GM10266 (cell line): ENCODE results near the gene ATG10.
"Not testable (repeated sequence)": the region's sequence is repeated elsewhere in the genome, so short reads cannot be mapped to it uniquely, and the experiment has no call there.

ENCODE experiments used
- DNase-seq: peaks from one replicate; pipeline ENCODE4 v3.0.0; 2012; ENCODE audit errors: extremely low spot score
- TF ChIP-seq, protein P1 (sequence below): IDR thresholded peaks from 2 replicates; pipeline ENCODE4 v1.5.1; 2012; ENCODE audit warnings: mild to moderate bottlenecking, low read depth; ENCODE audit not compliant: control insufficient read depth, insufficient read depth; ENCODE audit errors: missing control alignments

Gene ATG10

GRCh38 chr5:81986126-81986525 is 14.3 kb downstream of the ATG10 start:
- TF ChIP-seq, protein P1, sequence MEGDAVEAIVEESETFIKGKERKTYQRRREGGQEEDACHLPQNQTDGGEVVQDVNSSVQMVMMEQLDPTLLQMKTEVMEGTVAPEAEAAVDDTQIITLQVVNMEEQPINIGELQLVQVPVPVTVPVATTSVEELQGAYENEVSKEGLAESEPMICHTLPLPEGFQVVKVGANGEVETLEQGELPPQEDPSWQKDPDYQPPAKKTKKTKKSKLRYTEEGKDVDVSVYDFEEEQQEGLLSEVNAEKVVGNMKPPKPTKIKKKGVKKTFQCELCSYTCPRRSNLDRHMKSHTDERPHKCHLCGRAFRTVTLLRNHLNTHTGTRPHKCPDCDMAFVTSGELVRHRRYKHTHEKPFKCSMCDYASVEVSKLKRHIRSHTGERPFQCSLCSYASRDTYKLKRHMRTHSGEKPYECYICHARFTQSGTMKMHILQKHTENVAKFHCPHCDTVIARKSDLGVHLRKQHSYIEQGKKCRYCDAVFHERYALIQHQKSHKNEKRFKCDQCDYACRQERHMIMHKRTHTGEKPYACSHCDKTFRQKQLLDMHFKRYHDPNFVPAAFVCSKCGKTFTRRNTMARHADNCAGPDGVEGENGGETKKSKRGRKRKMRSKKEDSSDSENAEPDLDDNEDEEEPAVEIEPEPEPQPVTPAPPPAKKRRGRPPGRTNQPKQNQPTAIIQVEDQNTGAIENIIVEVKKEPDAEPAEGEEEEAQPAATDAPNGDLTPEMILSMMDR, result no peak
- DNase-seq, result no peak

- TF ChIP-seq, protein P1, result no peak
- DNase-seq, result no peak
Observed at GRCh38 chr5:81989204-81989603, 17.4 kb downstream of the ATG10 start.

DNA sequence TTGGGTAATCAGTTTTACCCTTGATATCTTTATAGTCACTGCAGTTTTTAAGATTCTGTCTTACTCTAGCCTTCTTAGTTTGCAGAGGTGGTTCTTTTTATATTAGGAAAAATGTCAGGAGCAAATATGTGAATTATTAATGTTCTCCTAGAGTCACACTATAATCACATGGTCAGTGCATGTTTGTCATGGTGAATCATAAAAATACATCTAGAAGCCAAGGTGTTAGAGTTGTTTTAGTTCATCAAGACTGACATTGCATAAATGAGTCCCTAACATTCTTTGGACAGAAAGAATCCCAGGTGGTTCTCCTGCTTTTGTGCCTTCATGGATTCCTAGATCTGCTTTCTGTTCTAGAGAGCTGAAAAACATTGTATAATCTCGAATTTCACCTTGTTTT is 22.9 kb downstream of the ATG10 start:
- no peak for DNase-seq
- TF ChIP-seq, protein P1, result no peak

DNA sequence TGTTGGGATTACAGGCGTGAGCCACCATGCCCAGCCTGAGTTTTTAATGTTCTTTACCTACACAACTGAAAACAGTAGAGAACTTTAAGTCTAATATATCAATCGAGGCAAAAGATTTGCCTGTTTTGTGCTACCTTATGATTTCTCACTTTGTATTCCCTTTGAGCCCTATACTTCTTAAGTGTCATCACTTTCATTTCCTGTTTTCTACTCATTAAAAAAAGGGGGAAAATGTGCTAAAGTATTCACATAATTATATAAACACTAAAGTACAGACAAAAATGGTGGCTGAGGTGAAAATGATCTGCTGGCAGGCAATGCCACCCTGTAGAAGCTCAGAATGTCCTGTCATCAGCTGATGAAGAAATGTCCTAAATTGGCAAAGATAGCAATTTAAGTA is 23.6 kb downstream of the ATG10 start:
- DNase-seq, result no peak
- TF ChIP-seq, protein P1, result no peak

GRCh38 chr5:82004511-82004910 is 32.7 kb downstream of the ATG10 start:
- DNase-seq, result no peak
- TF ChIP-seq, protein P1, result no peak

DNA sequence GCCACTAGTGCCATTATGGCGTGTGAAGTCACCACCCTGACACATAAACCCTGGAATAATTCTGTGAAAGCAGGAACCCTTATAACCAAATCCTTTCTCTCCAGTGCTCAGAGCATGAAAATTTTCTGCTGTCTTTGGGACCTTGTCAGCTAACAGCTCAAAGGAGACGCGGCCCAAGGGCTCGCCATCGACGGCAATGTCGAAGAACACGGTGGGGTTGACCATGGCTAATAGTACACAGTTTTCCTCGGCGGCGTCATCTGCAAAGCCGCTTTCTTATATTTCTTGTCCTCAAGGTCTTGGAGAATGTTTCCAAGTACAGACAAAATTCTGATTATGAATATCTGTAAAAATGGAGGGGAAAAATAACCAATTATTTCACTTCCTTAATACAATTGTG is 38.0 kb downstream of the ATG10 start:
- not testable (repeated sequence) for DNase-seq

GRCh38 chr5:82010696-82011095 is 38.9 kb downstream of the ATG10 start:
- no peak for DNase-seq
- TF ChIP-seq, protein P1, result no peak

- DNase-seq, result no peak
- TF ChIP-seq, protein P1, result no peak
Observed at GRCh38 chr5:82011761-82012160, 39.9 kb downstream of the ATG10 start.

GRCh38 chr5:82014644-82015043 is 42.8 kb downstream of the ATG10 start:
- not testable (repeated sequence) for DNase-seq
